ENCODE measurements around the gene ERVFRD-1.
A peak's percentile ranks its signal among the peaks of the same experiment; 100 is the strongest.

The ERVFRD-1 gene

GRCh38 chr6:11085758-11086435 is 25.6 kb downstream of the ERVFRD-1 start:
- DNase-seq = no peak

DNA sequence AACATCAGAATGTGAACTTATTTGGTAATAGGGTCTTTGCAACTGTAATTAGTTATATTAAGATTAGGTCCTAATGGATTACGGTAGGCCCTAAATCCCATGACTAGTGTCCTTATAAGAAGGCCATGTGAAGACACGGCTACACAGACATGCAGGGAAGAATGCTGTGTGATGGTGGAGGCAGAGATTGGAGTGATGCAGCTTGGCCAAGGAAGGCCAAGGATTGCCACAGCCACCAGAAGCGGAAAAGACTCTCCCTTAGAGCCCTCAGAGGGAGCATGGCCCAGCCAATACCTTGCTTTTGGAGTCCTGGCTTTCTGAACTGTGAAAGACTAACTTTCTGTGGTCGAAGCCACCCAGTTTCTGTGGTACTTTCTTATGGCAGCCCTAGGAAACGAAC is 27.6 kb downstream of the ERVFRD-1 start:
- no peak for DNase-seq

GRCh38 chr6:11083491-11083890 is 28.0 kb downstream of the ERVFRD-1 start:
- DNase-seq = peak in 2 of 3 donors; percentile 49 to 64

DNA sequence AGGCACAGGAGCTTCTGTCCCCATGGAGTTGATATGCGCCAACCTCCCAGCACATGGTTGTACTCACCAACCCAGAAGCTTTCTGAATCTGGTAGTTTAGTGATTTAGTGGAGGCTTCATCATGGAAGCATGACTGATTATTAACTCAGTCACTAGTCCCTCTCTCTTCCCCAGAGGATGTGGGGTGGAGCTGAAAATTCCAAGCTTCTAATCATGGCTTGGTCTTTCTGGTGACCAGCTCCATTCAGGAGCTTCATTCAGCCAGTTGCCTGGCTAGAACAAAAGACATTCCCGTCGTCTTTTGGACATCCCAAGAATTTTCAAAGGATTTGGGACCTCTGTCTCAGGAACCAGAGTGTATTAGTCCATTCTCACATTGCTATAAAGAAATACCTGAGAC is 31.2 kb downstream of the ERVFRD-1 start:
- DNase-seq = no peak

DNA sequence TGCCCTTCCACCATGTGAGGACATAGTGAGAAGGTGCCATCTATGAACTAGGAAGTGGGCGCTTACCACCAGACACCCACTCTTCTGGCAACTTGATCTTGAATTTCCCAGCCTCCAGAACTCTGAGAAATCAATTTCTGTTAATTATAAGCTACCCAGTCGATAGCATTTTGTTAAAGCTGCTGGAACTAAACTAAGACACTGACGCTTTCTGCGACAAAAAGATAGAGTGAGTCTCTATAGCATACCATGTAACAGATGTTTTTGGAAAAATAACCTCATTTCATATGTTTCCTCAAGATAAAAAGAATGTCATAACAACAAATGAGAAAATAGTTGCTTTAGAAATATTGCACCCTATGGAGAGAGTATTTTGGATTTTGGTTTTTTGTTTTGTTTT is 33.3 kb downstream of the ERVFRD-1 start:
- no peak for DNase-seq

DNA sequence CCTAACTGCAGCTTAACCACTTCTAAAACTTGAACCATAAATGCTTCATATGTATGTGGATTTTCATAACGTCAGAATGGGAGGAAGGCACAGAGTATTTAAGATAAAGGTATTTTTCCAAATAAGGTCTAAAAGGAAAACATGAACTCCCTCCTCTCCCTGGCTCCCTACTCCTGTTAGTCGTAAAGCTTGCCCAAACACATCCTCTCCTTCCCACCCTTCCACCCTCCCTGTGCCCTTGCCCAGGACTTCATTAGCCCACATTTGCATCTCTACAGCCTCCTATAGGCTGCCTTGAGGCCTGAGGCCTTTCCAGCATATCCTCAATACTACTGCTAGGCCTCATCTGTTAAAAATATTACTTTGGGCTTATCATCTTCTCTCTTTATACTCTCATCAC is 35.0 kb downstream of the ERVFRD-1 start:
- DNase-seq = no peak

GRCh38 chr6:11072101-11072500 is 39.4 kb downstream of the ERVFRD-1 start:
- peak; percentile 62 to 81 (median 65) for DNase-seq

DNA sequence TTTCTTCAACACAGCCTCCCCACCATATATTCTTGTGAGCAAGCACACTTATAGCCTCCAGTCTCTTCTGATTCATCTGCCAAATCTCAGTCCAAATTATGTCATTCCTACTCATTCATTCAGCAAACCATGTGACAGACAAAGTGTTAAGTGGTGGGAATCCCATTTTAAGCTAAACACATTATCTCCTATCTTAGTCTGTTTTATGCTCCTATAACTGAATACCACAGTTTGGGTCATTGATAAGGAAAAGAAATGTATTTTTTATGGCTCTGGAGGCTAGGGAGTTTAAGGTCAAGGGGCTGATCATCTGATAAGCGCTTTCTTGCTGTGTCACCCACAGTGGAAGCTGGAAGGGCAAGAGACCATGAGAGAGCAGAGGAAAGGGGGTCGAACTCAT is 41.8 kb downstream of the ERVFRD-1 start:
- peak; percentile 19 to 70 (median 46) for DNase-seq

- DNase-seq = no peak
Measured at GRCh38 chr6:11067348-11067747, 44.2 kb downstream of the ERVFRD-1 start.

DNA sequence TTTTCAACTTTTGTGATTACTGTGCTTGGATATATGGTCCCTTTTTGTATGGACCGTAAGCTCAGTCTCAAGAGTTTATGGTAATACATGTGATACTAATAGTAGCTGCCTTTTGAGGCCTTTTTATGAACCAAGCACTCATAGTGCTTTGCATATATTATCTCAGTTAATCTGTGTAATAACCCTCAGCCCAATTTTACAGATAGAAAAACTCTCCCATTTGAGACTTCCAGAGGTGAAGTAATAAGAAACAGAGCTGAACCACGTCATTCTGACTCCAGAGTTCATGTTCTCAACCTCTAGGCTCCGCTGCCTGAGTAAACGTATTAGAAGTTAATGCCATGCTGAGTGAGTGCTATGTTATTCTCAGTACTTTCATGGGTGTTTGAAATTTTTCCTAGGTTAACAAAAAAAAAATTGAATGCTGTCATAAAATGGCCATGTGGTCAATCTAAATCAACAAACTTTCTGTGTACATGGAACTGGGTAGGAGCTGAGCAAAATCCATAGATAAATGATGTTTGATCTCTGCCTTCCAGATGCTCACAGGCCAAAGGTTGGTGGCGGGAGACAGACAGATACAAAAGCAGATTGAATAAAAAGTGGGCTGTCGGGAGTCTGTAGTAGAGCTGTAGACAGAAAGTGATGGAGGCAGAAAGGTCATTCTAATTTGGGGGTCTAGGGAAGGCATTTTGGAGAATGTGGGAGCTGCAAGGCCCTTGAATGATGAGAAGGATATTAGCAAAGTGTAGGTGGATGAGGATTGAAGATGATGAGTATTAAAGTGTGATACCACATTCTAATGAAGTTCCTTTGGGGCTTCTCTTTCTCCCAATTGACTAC is 44.8 kb downstream of the ERVFRD-1 start:
- no peak for DNase-seq

DNA sequence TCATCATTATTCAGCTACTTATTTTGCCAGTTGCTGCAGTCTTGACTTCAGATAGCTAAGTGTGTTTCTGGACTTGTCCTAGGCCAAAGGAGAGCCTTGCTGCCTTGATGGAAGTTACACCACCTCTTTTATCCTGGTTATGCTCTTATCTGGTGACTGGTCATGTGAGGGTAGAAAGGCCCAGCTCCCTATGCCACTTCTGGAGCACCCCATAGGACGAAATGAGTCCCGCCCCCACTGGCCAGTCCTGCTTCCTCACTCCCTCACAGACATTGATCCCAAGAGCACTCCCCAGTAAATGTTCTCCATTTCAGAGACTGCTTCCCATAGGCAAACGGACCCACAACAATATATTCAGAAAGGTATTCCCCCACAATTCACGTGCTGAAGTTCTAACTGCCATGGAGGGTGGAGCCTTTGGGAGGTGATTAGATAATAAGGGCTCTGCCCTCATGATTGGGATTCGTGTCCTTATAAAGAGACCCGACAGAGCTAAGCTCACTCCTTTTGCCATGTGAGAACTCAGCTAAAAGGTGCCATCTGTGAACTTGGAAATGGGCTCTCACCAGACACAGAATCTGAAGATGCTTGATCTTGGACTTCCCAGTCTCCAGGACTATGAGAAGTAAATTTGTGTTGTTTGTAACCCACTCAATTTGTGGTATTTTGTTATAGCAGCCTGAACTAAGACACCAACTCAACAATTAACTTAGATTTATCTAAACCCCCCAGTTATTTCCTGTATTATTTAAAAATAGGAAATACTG is 45.9 kb downstream of the ERVFRD-1 start:
- peak in 1 of 3 donors; percentile 7 for DNase-seq

- no peak for DNase-seq
Measured at GRCh38 chr6:11064836-11065235, 46.7 kb downstream of the ERVFRD-1 start.

DNA sequence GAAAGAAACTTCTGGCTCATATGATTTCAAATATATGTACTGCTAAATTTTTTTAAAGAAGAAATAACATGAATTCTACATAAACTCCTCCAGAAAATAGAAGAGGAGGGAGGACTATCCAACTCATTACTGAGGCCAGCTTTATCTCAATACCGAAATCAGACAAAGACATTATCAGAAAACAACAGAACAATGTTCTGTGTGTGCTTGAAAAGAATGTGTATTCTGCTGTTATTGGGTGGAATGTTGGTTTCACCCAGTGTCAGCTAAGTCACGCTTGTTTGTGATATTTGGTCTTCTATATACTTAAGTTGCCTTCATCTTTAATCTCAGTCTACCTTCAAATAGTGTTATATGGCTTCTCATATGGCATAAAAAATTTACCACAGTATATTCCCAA is 48.8 kb downstream of the ERVFRD-1 start:
- no peak for DNase-seq

DNA sequence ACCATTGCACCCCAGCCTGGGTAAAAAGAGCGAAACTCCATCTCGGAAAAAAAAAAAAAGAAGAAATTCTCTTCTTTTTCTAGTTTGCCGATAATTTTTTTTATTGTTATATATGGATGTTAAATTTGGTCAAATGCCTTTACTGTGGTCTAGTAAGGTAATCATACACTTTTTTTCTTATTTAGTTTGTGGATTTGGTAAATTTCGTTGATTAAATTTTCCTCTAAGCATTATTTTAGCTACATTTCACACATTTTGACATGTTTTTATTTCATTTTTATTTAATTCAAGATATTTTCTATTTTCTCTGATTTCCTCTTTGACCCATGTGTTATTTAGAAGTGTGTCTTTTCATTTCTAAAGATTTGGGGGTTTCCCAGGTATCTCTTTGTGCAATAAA is 49.4 kb downstream of the ERVFRD-1 start:
- no peak for DNase-seq

- no peak for DNase-seq
Measured at GRCh38 chr6:11058406-11058805, 53.1 kb downstream of the ERVFRD-1 start.

DNA sequence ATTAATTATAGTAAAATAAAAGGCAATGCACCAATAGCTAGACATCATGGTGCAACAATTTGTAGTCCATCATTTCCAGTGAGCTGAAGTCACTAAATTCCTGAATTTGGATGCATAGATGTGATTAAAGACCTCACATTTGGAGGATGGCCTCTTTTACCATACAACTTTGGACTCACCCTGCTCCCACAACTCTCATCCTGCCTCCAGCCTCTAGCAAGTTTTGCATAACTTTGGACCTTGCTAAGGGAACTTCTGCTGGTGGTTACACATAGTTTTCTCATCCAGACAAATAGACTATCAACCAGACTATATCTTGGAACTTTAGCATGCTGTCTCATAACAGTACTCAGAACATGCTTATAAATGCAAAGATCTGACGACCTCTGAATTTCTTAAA is 54.7 kb downstream of the ERVFRD-1 start:
- DNase-seq = no peak

DNA sequence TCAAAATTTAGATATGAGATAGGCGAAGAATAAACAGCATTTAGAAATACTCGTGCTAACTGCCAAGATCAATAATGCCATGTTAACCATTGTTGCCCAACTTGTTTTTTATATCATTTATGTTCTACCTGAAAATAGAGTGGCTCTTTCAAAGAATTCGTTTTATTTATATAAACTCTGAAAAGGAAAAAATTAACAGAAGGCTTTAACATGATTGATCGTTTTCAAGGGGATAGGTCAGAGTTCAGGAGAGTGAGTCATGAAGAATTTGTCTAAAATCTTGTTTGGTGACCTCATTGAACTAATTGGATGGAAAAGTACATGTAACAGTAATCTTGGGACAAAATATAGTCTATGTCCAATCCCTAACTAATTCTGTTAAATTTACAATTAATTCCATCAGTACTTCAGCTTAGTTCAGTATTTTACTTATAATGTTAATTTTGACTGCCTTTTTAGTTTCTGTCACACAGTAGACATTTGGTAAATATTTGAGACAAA is 56.3 kb downstream of the ERVFRD-1 start:
- no peak for DNase-seq

DNA sequence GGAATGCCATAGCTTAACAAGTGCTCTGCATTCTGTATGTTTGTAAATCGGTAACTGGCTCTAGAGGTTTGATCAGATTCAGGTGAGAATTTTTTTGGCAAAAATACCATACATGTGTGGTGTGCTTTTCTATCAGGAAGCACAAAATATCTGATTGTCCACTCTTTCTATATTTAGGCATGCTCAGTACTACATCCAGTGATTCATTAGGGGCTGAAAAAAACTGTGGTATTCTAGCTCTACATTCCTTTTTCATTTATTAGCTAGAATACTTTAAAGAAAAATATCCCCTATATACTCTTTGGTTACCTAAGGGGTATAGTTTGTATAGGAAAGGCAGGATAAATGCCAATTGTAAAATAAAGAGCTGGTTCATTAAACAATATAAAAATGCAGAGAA is 56.8 kb downstream of the ERVFRD-1 start:
- DNase-seq = no peak

GRCh38 chr6:11053307-11053706 is 58.2 kb downstream of the ERVFRD-1 start:
- DNase-seq = no peak

All from suppressor macrophage treated with lipopolysaccharide for 1 hour (primary cell).